Right lobe of liver (tissue), 4 donors: ENCODE results near the gene PPIL6.

Experiments
- CTCF ChIP-seq, 4 donors: fragments of 200-600 bp in 3 of 4; fragments of 450-650 bp in 1 of 4; IDR thresholded peaks; one replicate each; pipeline versions ENCODE4 v1.5.1 to v1.8.0; 2016 to 2022; ENCODE audit warnings: antibody characterized with exemption in 4 of 4, mild to moderate bottlenecking in 2 of 4
- POLR2A ChIP-seq: fragments of 450-650 bp; IDR thresholded peaks from one replicate; pipeline ENCODE4 v1.6.1; 2017; ENCODE audit warnings: antibody characterized with exemption, mild to moderate bottlenecking
- donor health status: DM: no; HTN: no; CAD: no.
- donor health status: DM: no; HTN: no; CAD: no.
- donor health status: DM: no; HTN: yes; CAD: no.

DNA sequence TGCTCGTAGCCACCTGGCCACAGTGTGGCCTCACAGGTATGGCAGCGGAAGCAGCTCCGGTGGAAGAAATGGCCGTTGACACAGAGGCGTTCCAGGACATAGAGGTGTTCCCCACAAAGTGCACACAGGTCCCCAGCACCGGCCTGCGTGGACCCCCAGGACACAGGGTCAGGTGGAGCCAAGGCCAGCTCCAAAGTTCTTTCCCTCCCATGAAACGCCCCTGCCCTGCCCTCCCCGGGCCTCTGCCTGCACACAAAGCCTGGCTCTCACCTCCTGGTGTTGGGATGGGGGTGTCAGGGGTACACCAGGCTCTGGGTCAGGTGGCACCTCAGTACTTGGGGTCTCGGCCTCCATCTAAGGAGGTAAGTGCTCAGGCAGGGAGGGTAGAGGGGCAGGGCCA, 6.7 kb upstream of the PPIL6 start:
- no peak for TF ChIP-seq POLR2A
- no peak for TF ChIP-seq CTCF (IDR thresholded peaks at IDR 0.05)
